Astrocyte (in vitro differentiated cells and primary cell): Measurements from ENCODE around the gene IMMP2L. TPM values are rescaled to one million over a fixed set of nuclear protein-coding genes. Genes with fewer than 3 reads are reported as not detected.

Experiments
- DNase-seq: peaks from one replicate; pipeline ENCODE4 v3.0.0-alpha.2; 2010; ENCODE audit warnings: low read depth
- FAIRE-seq: peaks from 2 replicates; lab custom pipeline; 2011; peaks lifted over from hg19 to GRCh38; lab: Jason Lieb, UNC
- H2AFZ ChIP-seq: 2 replicates; pipeline ENCODE4 v1.6.0; 2012; ENCODE audit warnings: low read depth, low read length, inconsistent platforms
- H3K27ac ChIP-seq: 2 replicates; pipeline ENCODE4 v1.5.1; 2011; ENCODE audit warnings: low read depth, low read length, inconsistent platforms
- H3K27me3 ChIP-seq: 2 replicates; pipeline ENCODE4 v1.6.0; 2011; ENCODE audit warnings: low read length, inconsistent platforms; ENCODE audit not compliant: insufficient read depth
- H3K36me3 ChIP-seq: 2 replicates; pipeline ENCODE4 v1.5.1; 2011; ENCODE audit warnings: low read length, inconsistent platforms; ENCODE audit not compliant: insufficient read depth
- H3K4me1 ChIP-seq: 2 replicates; pipeline ENCODE4 v1.5.1; 2011; ENCODE audit warnings: low read length, inconsistent platforms; ENCODE audit not compliant: insufficient read depth
- H3K4me2 ChIP-seq: 2 replicates; pipeline ENCODE4 v1.6.0; 2012; ENCODE audit warnings: low read length, inconsistent platforms
- H3K4me3 ChIP-seq: 2 replicates; pipeline ENCODE4 v1.5.1; 2011; ENCODE audit warnings: low read depth, mild to moderate bottlenecking, low read length, inconsistent platforms; ENCODE audit not compliant: insufficient read depth
- H3K79me2 ChIP-seq: 2 replicates; pipeline ENCODE4 v1.6.0; 2012; ENCODE audit warnings: mild to moderate bottlenecking, low read length, inconsistent platforms; ENCODE audit not compliant: insufficient read depth
- H3K9ac ChIP-seq: 2 replicates; pipeline ENCODE4 v1.6.0; 2012; ENCODE audit warnings: mild to moderate bottlenecking, low read length, inconsistent platforms
- H3K9me3 ChIP-seq: 2 replicates; pipeline ENCODE4 v1.5.1; 2012; ENCODE audit warnings: low read depth, mild to moderate bottlenecking, low read length, inconsistent platforms; ENCODE audit not compliant: insufficient read depth
- H4K20me1 ChIP-seq: 2 replicates; pipeline ENCODE4 v1.6.0; 2012; ENCODE audit warnings: low read length, inconsistent platforms; ENCODE audit not compliant: insufficient read depth
- H3K27ac Mint-ChIP-seq: one replicate; pipeline ENCODE4 v1.8.0; 2021; ENCODE audit warnings: mild to moderate bottlenecking, mixed read lengths; ENCODE audit not compliant: unreplicated experiment
- H3K27me3 Mint-ChIP-seq: one replicate; pipeline ENCODE4 v1.8.0; 2021; ENCODE audit warnings: low read depth, mixed read lengths; ENCODE audit not compliant: unreplicated experiment
- H3K36me3 Mint-ChIP-seq: one replicate; pipeline ENCODE4 v1.8.0; 2021; ENCODE audit warnings: low read depth, mixed read lengths; ENCODE audit not compliant: unreplicated experiment
- H3K4me1 Mint-ChIP-seq: one replicate; pipeline ENCODE4 v1.8.0; 2021; ENCODE audit warnings: low read depth, mixed read lengths; ENCODE audit not compliant: unreplicated experiment
- H3K4me3 Mint-ChIP-seq: one replicate; pipeline ENCODE4 v1.8.0; 2021; ENCODE audit warnings: mild to moderate bottlenecking, moderate library complexity, mixed read lengths; ENCODE audit not compliant: unreplicated experiment
- H3K9me3 Mint-ChIP-seq: one replicate; pipeline ENCODE4 v1.8.0; 2021; ENCODE audit warnings: mild to moderate bottlenecking, mixed read lengths; ENCODE audit not compliant: unreplicated experiment
- CTCF ChIP-seq: IDR thresholded peaks from 2 replicates; pipeline ENCODE4 v1.5.1; 2011; ENCODE audit warnings: low read depth, mild to moderate bottlenecking, inconsistent platforms, low read length, moderate library complexity; ENCODE audit not compliant: insufficient read depth
- EZH2 ChIP-seq: IDR thresholded peaks from 2 replicates; pipeline ENCODE4 v1.6.1; 2012; ENCODE audit warnings: mild to moderate bottlenecking, low read length, inconsistent platforms; ENCODE audit not compliant: insufficient read depth
- total RNA-seq: library from RNA; stranded (reverse); gene quantifications from 2 replicates; pipeline ENCODE4 v1.2.1, GENCODE V29; 2021

The IMMP2L gene
- total RNA-seq, 1 donor from 2014 or later: 13.8 TPM

DNA sequence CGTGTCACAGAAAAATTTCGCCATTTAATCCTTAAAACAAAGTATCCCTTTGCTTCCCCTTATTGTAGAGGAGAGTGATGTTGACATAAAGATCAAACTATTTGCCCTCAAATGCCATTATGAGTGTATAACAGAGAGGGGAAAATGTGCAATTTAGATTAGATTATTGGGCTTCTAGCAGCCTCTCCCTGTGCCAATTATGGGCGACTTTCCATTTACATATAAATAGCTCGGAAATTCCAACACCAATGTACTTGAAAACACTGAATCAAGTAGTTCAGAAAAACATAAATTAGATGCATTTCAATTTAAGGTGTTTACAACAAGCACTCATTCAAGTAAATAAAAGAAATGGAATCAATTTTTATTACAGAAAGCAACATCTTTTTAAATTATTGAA is 535.9 kb downstream of the IMMP2L start:
- no peak for TF ChIP-seq CTCF
- no peak for TF ChIP-seq EZH2
- Mint-ChIP-seq H3K27ac (no peak overlapping the region), H3K27me3 (no peaks in the 10 kb centered on the region), H3K4me3 (no peak overlapping the region), H3K9me3 (peaks cover under 1% of the 10 kb centered on the region), H3K36me3 (no peaks in the 10 kb centered on the region), H3K4me1 (peaks cover 14% of the 10 kb centered on the region)
- Histone ChIP-seq H3K4me3 (no peak overlapping the region), H3K4me1 (peaks cover 6% of the 10 kb centered on the region), H3K4me2 (peak overlapping the region; percentile 9), H3K27ac (no peak overlapping the region), H3K27me3 (no peaks in the 10 kb centered on the region), H4K20me1 (no peaks in the 10 kb centered on the region), H3K9me3 (no peaks in the 10 kb centered on the region), H2AFZ (no peak overlapping the region), H3K79me2 (no peaks in the 10 kb centered on the region), H3K9ac (no peak overlapping the region), H3K36me3 (no peaks in the 10 kb centered on the region)
- DNase-seq (no peak), FAIRE-seq (no peak)

GRCh38 chr7:111025006-111025405 is 537.3 kb downstream of the IMMP2L start:
- no peaks in the 10 kb centered on the region for H3K27me3 Mint-ChIP-seq

More at GRCh38 chr7:111025006-111025405, 537.3 kb downstream of the IMMP2L start:
- DNase-seq: no peak
- TF ChIP-seq EZH2: no peak
- no peak for TF ChIP-seq CTCF
- H3K27ac ChIP-seq: no peak overlapping the region
- FAIRE-seq: no peak
- H3K36me3 Mint-ChIP-seq: no peaks in the 10 kb centered on the region
- H3K4me3 ChIP-seq: no peak overlapping the region
- no peaks in the 10 kb centered on the region for H3K9me3 ChIP-seq
- H3K27me3 ChIP-seq: no peaks in the 10 kb centered on the region
- no peak overlapping the region for H3K9ac ChIP-seq
- H3K79me2 ChIP-seq: no peaks in the 10 kb centered on the region
- no peaks in the 10 kb centered on the region for H3K36me3 ChIP-seq
- no peaks in the 10 kb centered on the region for H4K20me1 ChIP-seq
- H3K27ac Mint-ChIP-seq: no peak overlapping the region
- H3K9me3 Mint-ChIP-seq: peaks cover 3% of the 10 kb centered on the region
- H3K4me1 ChIP-seq: peaks cover 5% of the 10 kb centered on the region
- H2AFZ ChIP-seq: no peak overlapping the region
- no peak overlapping the region for H3K4me2 ChIP-seq
- H3K4me1 Mint-ChIP-seq: peaks cover 10% of the 10 kb centered on the region
- no peak overlapping the region for H3K4me3 Mint-ChIP-seq
